ENCODE data around the gene FAM200A.
A peak's percentile ranks its signal among the peaks of the same experiment; 100 is the strongest.
"Not testable (repeated sequence)": the region's sequence is repeated elsewhere in the genome, so short reads cannot be mapped to it uniquely, and the experiment has no call there.

Gene FAM200A

GRCh38 chr7:99559175-99559915, 7.4 kb upstream of the FAM200A start:
- no peak for DNase-seq (ENCODE audit: low read depth in 2 of 2)

GRCh38 chr7:99558306-99559174, 6.6 kb upstream of the FAM200A start, which contains the start of gene ZNF655:
TSS of gene ZNF655 (plus strand) at chr7:99558642. CDS start at chr7:99560560, 1,918 bp downstream.
- DNase-seq (ENCODE audit: low read depth in 2 of 2) = peak; percentile 66 to 72

GRCh38 chr7:99557940-99558305, 6.0 kb upstream of the FAM200A start:
- DNase-seq (ENCODE audit: low read depth in 2 of 2) = no peak

DNA sequence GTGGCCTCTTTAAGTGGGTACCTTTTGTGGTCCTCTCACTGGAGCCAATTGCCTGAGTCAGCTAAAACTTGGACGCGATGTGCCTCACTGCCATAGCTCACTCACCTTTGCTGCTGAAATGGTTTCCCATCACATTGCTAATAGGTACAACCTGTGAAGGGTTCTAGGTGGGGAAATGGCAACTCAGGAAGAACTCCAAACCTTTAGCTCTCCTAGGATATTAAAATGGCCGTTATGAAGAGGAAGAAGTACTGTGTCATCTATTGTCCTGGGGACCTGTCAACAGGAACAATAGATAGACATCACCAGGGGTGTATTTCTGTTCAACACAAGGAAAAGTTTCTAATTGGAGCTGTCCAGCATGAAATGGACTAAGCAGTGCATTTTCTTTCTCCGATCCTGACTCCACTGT, 5.3 kb upstream of the FAM200A start:
- no peak for DNase-seq (ENCODE audit: low read depth in 2 of 2)

- DNase-seq (ENCODE audit: low read depth in 2 of 2) = no peak
These were observed 3.0 kb upstream of the FAM200A start for GRCh38 chr7:99554939-99555338.

- no peak for DNase-seq (ENCODE audit: low read depth in 2 of 2)
These were observed 1.1 kb upstream of the FAM200A start for GRCh38 chr7:99553039-99553438.

GRCh38 chr7:99551334-99551733, 580 bp downstream of the FAM200A start:
- DNase-seq (ENCODE audit: low read depth in 2 of 2) = no peak

GRCh38 chr7:99549545-99549944, 2.4 kb downstream of the FAM200A start:
- DNase-seq (ENCODE audit: low read depth in 2 of 2) = not testable (repeated sequence)

GRCh38 chr7:99545308-99545707, 6.6 kb downstream of the FAM200A start:
- not testable (repeated sequence) for DNase-seq (ENCODE audit: low read depth in 2 of 2)

- no peak for DNase-seq (ENCODE audit: low read depth in 2 of 2)
These were observed 8.0 kb downstream of the FAM200A start for GRCh38 chr7:99543916-99544315.

DNA sequence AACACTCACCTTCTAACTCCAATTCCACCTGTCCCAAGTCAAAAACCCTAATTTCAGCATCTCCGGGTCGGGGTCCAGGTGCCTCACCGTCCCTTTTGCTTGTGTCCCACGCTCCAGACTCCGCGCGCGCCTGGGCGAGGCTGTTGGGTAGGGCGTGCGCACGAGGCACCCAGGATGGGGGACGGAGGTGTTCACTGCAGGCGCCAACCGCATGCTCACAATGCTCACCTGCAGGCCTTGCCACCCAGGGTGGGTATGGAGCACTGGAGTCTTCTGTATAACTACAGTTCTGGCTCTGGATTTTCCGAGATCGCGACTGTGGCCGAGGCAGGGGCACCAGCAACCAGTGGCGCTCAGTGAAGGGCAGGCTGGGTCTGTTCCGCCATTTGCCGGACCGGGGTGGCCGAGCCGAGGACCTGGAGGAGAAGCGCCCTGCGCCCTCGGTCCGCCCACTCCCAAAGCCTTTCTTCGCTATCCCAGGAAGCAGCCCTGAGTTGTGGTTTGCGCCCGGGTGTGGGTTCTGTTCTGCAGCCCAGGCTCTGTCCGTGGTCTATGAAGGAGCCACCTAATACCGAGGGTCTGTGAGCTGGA, 8.7 kb downstream of the FAM200A start:
- DNase-seq (ENCODE audit: low read depth in 2 of 2) = no peak

- no peak for DNase-seq (ENCODE audit: low read depth in 2 of 2)
These were observed 10.7 kb downstream of the FAM200A start for GRCh38 chr7:99541212-99541611.

- DNase-seq (ENCODE audit: low read depth in 2 of 2) = no peak
These were observed 11.4 kb downstream of the FAM200A start for GRCh38 chr7:99540542-99540941.

GRCh38 chr7:99539213-99539811, 12.6 kb downstream of the FAM200A start:
- no peak for DNase-seq (ENCODE audit: low read depth in 2 of 2)

- DNase-seq (ENCODE audit: low read depth in 2 of 2) = no peak
These were observed 16.2 kb downstream of the FAM200A start for GRCh38 chr7:99535667-99536066.

- no peak for DNase-seq (ENCODE audit: low read depth in 2 of 2)
These were observed 20.6 kb downstream of the FAM200A start for GRCh38 chr7:99531354-99531765.

DNA sequence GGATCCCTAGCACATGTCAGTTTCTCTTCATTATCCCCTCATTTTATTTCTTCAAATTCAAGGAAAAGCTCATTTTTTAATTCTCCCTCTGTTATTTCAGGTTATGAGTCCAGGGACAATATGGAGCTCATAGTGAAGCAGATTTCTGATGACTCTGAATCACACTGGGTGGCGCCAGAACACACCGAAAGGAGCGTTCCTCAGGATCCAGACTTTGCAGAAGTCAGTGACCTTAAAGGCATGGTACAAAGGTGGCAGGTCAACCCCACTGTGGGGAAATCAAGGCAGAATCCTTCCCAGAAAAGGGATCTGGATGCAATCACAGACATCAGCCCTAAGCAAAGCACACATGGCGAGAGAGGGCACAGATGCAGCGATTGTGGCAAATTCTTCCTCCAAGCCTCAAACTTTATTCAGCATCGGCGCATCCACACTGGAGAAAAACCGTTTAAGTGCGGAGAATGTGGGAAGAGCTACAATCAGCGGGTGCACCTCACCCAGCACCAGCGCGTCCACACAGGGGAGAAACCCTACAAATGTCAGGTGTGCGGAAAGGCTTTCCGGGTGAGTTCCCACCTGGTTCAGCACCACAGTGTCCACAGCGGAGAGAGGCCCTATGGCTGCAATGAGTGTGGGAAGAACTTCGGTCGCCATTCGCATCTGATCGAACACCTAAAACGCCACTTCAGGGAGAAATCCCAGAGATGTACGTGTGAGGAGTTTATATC, 26.0 kb downstream of the FAM200A start:
- no peak for DNase-seq (ENCODE audit: low read depth in 2 of 2)

GRCh38 chr7:99521399-99521798, 30.5 kb downstream of the FAM200A start:
- no peak for DNase-seq (ENCODE audit: low read depth in 2 of 2)

DNA sequence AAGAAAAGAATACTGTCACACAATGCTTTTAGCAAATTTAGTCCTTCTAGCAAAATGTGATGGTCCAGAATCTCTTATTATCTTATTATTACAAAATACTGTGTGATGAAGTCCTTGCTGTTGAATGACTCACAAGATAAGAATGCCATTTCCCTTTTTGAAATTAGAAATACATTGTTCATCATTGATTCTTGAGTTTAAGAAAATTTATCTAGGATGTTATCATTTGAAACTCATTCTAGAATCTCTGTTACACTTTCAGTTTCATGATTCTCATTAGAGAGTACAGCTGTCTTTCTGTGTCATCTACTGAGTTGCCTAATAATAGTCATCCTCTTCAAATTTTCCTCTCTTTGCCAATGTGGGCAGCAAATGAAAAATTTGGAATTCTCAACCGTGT, 37.9 kb downstream of the FAM200A start:
- no peak for DNase-seq (ENCODE audit: low read depth in 2 of 2)

DNA sequence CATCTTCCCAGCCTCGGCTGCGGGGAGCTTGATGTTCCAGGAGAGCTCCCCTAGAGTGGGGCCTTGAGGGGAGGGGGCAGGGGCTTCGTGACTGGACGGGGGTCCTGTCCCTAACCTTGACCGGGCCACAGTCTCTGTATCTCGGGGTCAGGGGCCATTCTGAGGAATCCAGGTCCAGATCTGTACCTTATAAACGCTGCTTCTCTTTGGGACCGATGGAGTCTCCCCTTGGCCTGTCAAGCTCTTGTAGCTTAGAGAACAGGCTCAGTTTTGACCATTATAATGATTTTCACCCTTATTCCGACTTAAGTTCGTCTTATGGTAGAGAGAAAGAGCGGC, 46.6 kb downstream of the FAM200A start:
- no peak for DNase-seq (ENCODE audit: low read depth in 2 of 2)

- DNase-seq (ENCODE audit: low read depth in 2 of 2) = peak; percentile 95 to 98
These were observed 47.2 kb downstream of the FAM200A start, which contains the start of gene ZKSCAN5 for GRCh38 chr7:99504603-99505323. TSS of gene ZKSCAN5 (plus strand) at chr7:99504662. CDS start at chr7:99506045, 1,383 bp downstream.
